ENCODE measurements around the gene SEMA4D. TPM values are rescaled to one million over a fixed set of nuclear protein-coding genes. Genes with fewer than 3 reads are reported as not detected.

The SEMA4D gene
- polyA plus RNA-seq, 1 donor from 2014 or later: 34.0 TPM

GRCh38 chr9:89383721-89384300 lies 114.1 kb downstream of the SEMA4D start:
- Histone ChIP-seq H3K27ac (ENCODE audit: low read length) (no peak overlapping the region), H2AFZ (ENCODE audit: low read depth, low read length) (no peak overlapping the region)

DNA sequence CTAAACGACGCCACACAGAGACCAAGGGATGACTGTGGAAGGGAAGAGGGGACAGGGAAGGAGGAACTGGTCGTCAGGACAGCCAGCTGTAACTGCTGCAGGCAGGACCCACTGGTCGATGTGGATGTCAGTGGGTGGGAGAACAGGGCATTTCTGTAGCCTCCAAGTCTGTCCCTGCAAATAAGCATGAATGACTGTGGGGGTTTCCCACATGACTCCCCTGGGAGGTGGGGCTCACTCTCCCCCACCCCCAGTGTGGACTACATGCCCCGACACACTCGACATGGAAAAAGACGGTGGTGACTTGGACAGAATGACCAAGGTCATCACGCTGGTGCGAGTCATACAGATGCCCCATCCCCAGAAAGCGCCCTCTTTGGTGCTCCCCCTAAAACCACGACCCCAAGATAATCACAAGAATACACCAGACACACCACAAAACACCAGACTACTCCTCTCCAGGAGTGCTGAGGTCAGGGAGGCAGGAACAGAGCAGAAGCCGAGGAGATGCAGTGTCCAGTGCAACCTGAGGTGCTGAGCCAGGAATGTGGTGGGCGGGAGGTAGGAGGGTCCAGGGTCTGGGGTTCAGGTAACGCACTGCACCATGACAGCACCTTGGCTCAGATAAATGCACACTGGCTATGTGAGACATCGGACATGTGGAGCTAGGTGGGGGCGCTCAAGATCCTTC lies 114.7 kb downstream of the SEMA4D start:
- Histone ChIP-seq H3K27ac (ENCODE audit: low read length) (no peak overlapping the region), H2AFZ (ENCODE audit: low read depth, low read length) (no peak overlapping the region), H3K9me2 (ENCODE audit: insufficient read depth, low read length) (no peaks in the 10 kb centered on the region), H3K9me3 (ENCODE audit: low read length) (no peaks in the 10 kb centered on the region), H3K79me2 (replicated peaks; ENCODE audit: insufficient read depth, low read length) (no peaks in the 10 kb centered on the region), H3K36me3 (ENCODE audit: insufficient read depth, low read length) (no peaks in the 10 kb centered on the region), H3K27me3 (ENCODE audit: insufficient read depth, low read depth, low read length) (no peaks in the 10 kb centered on the region), H4K20me1 (ENCODE audit: insufficient read depth) (no peaks in the 10 kb centered on the region), H3F3A (ENCODE audit: insufficient read depth, low read length, poor library complexity, severe bottlenecking) (no peaks in the 10 kb centered on the region), H3K9ac (ENCODE audit: low read length) (no peak overlapping the region), H3K4me3 (ENCODE audit: low read length) (no peak overlapping the region), H3K4me2 (ENCODE audit: low read length) (no peak overlapping the region)
- TF ChIP-seq, protein P1, sequence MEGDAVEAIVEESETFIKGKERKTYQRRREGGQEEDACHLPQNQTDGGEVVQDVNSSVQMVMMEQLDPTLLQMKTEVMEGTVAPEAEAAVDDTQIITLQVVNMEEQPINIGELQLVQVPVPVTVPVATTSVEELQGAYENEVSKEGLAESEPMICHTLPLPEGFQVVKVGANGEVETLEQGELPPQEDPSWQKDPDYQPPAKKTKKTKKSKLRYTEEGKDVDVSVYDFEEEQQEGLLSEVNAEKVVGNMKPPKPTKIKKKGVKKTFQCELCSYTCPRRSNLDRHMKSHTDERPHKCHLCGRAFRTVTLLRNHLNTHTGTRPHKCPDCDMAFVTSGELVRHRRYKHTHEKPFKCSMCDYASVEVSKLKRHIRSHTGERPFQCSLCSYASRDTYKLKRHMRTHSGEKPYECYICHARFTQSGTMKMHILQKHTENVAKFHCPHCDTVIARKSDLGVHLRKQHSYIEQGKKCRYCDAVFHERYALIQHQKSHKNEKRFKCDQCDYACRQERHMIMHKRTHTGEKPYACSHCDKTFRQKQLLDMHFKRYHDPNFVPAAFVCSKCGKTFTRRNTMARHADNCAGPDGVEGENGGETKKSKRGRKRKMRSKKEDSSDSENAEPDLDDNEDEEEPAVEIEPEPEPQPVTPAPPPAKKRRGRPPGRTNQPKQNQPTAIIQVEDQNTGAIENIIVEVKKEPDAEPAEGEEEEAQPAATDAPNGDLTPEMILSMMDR (IDR thresholded peaks at IDR 0.05; ENCODE audit: poor library complexity, severe bottlenecking): no peak
- TF ChIP-seq MXI1 (conservative IDR thresholded peaks at IDR 0.05; ENCODE audit: poor library complexity, severe bottlenecking) (no peak), EP300 (conservative IDR thresholded peaks at IDR 0.05; ENCODE audit: poor library complexity, severe bottlenecking) (no peak), SMC3 (conservative IDR thresholded peaks at IDR 0.05; ENCODE audit: poor library complexity) (no peak), TAF1 (IDR thresholded peaks at IDR 0.05; ENCODE audit: low read depth) (no peak), POLR2AphosphoS5 (IDR thresholded peaks at IDR 0.05) (no peak), RAD21 (conservative IDR thresholded peaks at IDR 0.05) (no peak), EZH2 (IDR thresholded peaks at IDR 0.05; ENCODE audit: borderline replicate concordance, insufficient read depth, low read length, poor library complexity, severe bottlenecking) (no peak)
- TF ChIP-seq, protein P2, sequence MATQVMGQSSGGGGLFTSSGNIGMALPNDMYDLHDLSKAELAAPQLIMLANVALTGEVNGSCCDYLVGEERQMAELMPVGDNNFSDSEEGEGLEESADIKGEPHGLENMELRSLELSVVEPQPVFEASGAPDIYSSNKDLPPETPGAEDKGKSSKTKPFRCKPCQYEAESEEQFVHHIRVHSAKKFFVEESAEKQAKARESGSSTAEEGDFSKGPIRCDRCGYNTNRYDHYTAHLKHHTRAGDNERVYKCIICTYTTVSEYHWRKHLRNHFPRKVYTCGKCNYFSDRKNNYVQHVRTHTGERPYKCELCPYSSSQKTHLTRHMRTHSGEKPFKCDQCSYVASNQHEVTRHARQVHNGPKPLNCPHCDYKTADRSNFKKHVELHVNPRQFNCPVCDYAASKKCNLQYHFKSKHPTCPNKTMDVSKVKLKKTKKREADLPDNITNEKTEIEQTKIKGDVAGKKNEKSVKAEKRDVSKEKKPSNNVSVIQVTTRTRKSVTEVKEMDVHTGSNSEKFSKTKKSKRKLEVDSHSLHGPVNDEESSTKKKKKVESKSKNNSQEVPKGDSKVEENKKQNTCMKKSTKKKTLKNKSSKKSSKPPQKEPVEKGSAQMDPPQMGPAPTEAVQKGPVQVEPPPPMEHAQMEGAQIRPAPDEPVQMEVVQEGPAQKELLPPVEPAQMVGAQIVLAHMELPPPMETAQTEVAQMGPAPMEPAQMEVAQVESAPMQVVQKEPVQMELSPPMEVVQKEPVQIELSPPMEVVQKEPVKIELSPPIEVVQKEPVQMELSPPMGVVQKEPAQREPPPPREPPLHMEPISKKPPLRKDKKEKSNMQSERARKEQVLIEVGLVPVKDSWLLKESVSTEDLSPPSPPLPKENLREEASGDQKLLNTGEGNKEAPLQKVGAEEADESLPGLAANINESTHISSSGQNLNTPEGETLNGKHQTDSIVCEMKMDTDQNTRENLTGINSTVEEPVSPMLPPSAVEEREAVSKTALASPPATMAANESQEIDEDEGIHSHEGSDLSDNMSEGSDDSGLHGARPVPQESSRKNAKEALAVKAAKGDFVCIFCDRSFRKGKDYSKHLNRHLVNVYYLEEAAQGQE (IDR thresholded peaks at IDR 0.05; ENCODE audit: borderline replicate concordance): no peak

More at GRCh38 chr9:89383721-89384300, 114.1 kb downstream of the SEMA4D start:
- Histone ChIP-seq H3K9ac (ENCODE audit: low read length) (no peak overlapping the region), H3K27me3 (ENCODE audit: insufficient read depth, low read depth, low read length) (no peaks in the 10 kb centered on the region), H3F3A (ENCODE audit: insufficient read depth, low read length, poor library complexity, severe bottlenecking) (no peaks in the 10 kb centered on the region), H3K9me2 (ENCODE audit: insufficient read depth, low read length) (no peaks in the 10 kb centered on the region), H4K20me1 (ENCODE audit: insufficient read depth) (no peaks in the 10 kb centered on the region), H3K79me2 (replicated peaks; ENCODE audit: insufficient read depth, low read length) (no peaks in the 10 kb centered on the region), H3K4me3 (ENCODE audit: low read length) (no peak overlapping the region), H3K4me2 (ENCODE audit: low read length) (no peak overlapping the region), H3K36me3 (ENCODE audit: insufficient read depth, low read length) (no peaks in the 10 kb centered on the region), H3K9me3 (ENCODE audit: low read length) (no peaks in the 10 kb centered on the region)
- TF ChIP-seq, protein P2 (IDR thresholded peaks at IDR 0.05; ENCODE audit: borderline replicate concordance): no peak
- no peak for TF ChIP-seq SMC3 (conservative IDR thresholded peaks at IDR 0.05; ENCODE audit: poor library complexity)
- no peak for TF ChIP-seq MXI1 (conservative IDR thresholded peaks at IDR 0.05; ENCODE audit: poor library complexity, severe bottlenecking)
- no peak for TF ChIP-seq RAD21 (conservative IDR thresholded peaks at IDR 0.05)
- TF ChIP-seq EP300 (conservative IDR thresholded peaks at IDR 0.05; ENCODE audit: poor library complexity, severe bottlenecking): no peak
- no peak for TF ChIP-seq TAF1 (IDR thresholded peaks at IDR 0.05; ENCODE audit: low read depth)
- TF ChIP-seq POLR2AphosphoS5 (IDR thresholded peaks at IDR 0.05): no peak
- no peak for TF ChIP-seq EZH2 (IDR thresholded peaks at IDR 0.05; ENCODE audit: borderline replicate concordance, insufficient read depth, low read length, poor library complexity, severe bottlenecking)
- TF ChIP-seq, protein P1 (IDR thresholded peaks at IDR 0.05; ENCODE audit: poor library complexity, severe bottlenecking): no peak
